Glutamatergic neuron (in vitro differentiated cells): ENCODE results near the gene HDGFL1. TPM values are rescaled to one million over a fixed set of nuclear protein-coding genes. Genes with fewer than 3 reads are reported as not detected.

Experiments used
- DNase-seq: peaks from one replicate; pipeline ENCODE4 v3.0.0; 2022
- H3K27ac Mint-ChIP-seq: one replicate; pipeline ENCODE4 v1.8.0; 2020; ENCODE audit warnings: mild to moderate bottlenecking, mixed read lengths, inconsistent platforms; ENCODE audit not compliant: unreplicated experiment
- H3K27me3 Mint-ChIP-seq: one replicate; pipeline ENCODE4 v1.8.0; 2020; ENCODE audit warnings: mild to moderate bottlenecking, moderate library complexity, mixed read lengths, inconsistent platforms; ENCODE audit not compliant: unreplicated experiment
- H3K36me3 Mint-ChIP-seq: one replicate; pipeline ENCODE4 v1.8.0; 2020; ENCODE audit warnings: mild to moderate bottlenecking, mixed read lengths, inconsistent platforms; ENCODE audit not compliant: unreplicated experiment
- H3K4me1 Mint-ChIP-seq: one replicate; pipeline ENCODE4 v1.8.0; 2020; ENCODE audit warnings: mild to moderate bottlenecking, low read depth, mixed read lengths, inconsistent platforms; ENCODE audit not compliant: unreplicated experiment
- H3K4me3 Mint-ChIP-seq: one replicate; pipeline ENCODE4 v1.8.0; 2020; ENCODE audit warnings: mild to moderate bottlenecking, mixed read lengths, inconsistent platforms; ENCODE audit not compliant: unreplicated experiment
- H3K9me3 Mint-ChIP-seq: one replicate; pipeline ENCODE4 v1.8.0; 2020; ENCODE audit warnings: mild to moderate bottlenecking, moderate library complexity, mixed read lengths, inconsistent platforms; ENCODE audit not compliant: unreplicated experiment
- total RNA-seq: library from RNA; stranded (reverse); fragmentation: NEBNext Ultra II Directional; extraction: Animal tissue kit (Norgen Biotek cat#: 25700); gene quantifications from one replicate; pipeline ENCODE4 v1.2.1, GENCODE V29; 2021; ENCODE audit not compliant: unreplicated experiment
- TF ChIP-seq, protein P1 (sequence below): fragments of 200-600 bp; sonication (generic); IDR thresholded peaks from one replicate; pipeline ENCODE4 v1.5.0; 2021; ENCODE audit not compliant: partially characterized antibody, unreplicated experiment

Gene HDGFL1
- total RNA-seq, 1 donor from 2014 or later: not detected

DNA sequence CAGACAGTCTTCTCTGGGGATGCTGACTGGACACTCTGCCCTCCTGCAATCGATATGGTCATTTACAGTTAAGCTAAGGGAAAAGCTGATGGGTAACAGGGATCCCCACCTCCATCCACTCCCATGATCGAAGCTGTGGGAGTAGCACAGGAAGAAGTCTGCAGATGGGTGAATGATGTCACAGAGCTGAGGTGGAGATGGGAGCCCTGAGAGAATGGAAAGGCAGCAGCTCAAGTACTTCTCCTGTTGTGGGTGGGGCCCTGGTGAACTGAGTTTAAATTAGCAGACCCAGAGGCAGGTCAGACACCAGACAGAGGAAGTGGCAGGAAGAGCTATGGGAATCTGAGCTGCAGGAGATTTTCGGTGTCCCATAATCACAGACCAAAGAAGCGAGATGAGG is 29.0 kb downstream of the HDGFL1 start:
- Mint-ChIP-seq H3K27me3 (no peaks in the 10 kb centered on the region), H3K9me3 (peaks cover 4% of the 10 kb centered on the region), H3K27ac (peak overlapping the region; percentile 86), H3K4me3 (peak overlapping the region; percentile 51), H3K36me3 (peaks cover 8% of the 10 kb centered on the region), H3K4me1 (peaks cover 15% of the 10 kb centered on the region)
- peak; percentile 25 for DNase-seq
- TF ChIP-seq, protein P1, sequence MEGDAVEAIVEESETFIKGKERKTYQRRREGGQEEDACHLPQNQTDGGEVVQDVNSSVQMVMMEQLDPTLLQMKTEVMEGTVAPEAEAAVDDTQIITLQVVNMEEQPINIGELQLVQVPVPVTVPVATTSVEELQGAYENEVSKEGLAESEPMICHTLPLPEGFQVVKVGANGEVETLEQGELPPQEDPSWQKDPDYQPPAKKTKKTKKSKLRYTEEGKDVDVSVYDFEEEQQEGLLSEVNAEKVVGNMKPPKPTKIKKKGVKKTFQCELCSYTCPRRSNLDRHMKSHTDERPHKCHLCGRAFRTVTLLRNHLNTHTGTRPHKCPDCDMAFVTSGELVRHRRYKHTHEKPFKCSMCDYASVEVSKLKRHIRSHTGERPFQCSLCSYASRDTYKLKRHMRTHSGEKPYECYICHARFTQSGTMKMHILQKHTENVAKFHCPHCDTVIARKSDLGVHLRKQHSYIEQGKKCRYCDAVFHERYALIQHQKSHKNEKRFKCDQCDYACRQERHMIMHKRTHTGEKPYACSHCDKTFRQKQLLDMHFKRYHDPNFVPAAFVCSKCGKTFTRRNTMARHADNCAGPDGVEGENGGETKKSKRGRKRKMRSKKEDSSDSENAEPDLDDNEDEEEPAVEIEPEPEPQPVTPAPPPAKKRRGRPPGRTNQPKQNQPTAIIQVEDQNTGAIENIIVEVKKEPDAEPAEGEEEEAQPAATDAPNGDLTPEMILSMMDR: no peak

DNA sequence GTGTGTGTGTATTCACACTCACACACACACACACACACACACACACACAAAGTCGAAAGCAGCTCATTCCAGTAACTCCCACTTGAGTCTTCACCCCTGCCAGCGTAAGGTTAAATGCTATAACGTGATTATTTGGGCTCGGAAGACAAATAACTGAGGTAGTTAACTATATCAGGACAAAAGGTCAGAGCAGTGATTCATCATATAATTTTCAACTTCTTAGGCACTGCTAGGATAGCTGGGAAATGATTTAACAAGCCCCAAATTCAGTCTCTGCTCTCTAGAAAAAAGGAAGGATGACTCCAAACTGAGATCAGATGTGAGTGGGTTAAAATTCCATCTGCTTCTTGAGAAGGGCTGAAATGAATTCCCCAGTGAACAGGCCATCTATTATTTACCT is 30.7 kb downstream of the HDGFL1 start:
- no peak for DNase-seq
- TF ChIP-seq, protein P1: no peak
- Mint-ChIP-seq H3K27ac (peak overlapping the region; percentile 57), H3K27me3 (no peaks in the 10 kb centered on the region), H3K4me3 (no peak overlapping the region), H3K36me3 (peaks cover 8% of the 10 kb centered on the region), H3K9me3 (peaks cover 4% of the 10 kb centered on the region), H3K4me1 (peaks cover 15% of the 10 kb centered on the region)

DNA sequence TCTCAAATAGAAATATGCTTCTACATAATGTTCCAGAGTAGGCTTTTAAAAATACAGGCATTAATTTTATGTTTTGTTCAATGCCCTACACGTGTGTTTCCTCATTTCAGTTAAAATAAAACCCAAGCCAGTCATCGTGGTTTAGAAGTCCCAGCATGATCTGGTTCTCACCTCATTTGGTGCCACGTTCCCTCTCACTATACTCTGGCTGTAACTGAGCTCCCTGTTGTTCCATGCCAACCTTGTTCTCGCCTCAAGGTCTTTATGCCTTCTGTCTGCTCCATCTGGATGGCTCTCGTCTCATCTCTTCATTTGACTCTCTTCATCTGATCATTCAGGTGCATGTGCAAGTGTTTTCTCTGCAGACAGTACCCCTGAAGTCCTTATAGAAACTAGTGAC is 32.6 kb downstream of the HDGFL1 start:
- Mint-ChIP-seq H3K9me3 (peaks cover 4% of the 10 kb centered on the region), H3K4me1 (peaks cover 15% of the 10 kb centered on the region), H3K4me3 (no peak overlapping the region), H3K27ac (no peak overlapping the region), H3K27me3 (no peaks in the 10 kb centered on the region), H3K36me3 (peaks cover 8% of the 10 kb centered on the region)
- TF ChIP-seq, protein P1: no peak
- DNase-seq: no peak

DNA sequence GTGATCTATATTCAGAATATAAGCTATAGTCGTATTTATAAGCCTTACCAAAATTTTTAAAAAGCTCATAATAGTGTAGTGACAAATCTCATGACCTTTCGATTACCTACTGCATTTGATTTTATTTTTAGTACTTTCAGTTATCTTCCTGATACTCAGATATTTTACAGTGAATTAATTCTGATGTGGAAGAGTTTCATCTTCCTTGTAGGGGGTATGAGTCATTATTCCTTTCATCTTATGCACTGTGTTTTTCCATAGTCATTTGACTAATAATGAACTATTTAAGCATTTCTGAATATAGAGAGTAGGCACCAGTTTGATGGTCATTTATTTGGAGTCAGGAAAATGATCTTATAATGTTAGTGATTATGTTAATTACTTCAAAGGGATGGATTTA is 36.4 kb downstream of the HDGFL1 start:
- peaks cover 8% of the 10 kb centered on the region for H3K36me3 Mint-ChIP-seq
- peaks cover 2% of the 10 kb centered on the region for H3K9me3 Mint-ChIP-seq
- H3K27ac Mint-ChIP-seq: no peak overlapping the region
- H3K4me1 Mint-ChIP-seq: no peaks in the 10 kb centered on the region
- no peak overlapping the region for H3K4me3 Mint-ChIP-seq
- no peaks in the 10 kb centered on the region for H3K27me3 Mint-ChIP-seq
- TF ChIP-seq, protein P1: no peak
- DNase-seq: no peak

DNA sequence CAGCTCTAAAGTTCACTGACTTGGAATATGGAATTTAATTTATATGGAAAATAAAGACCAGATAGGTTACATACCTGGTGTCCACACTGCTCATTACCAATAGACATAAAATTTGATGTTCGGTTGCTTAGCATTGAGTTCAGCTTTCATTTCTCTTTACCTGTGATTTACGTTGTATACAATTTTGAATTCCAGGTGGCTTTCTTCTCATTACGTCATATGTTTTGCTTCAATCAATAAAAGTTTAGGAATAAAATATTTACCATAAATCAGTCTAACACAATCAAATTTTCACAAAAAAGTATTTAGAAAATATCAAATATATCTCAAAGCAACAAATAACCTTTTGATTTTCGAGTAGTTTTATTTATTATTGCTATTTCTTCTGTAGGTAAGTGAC is 40.8 kb downstream of the HDGFL1 start:
- H3K36me3 Mint-ChIP-seq: no peaks in the 10 kb centered on the region
- H3K4me1 Mint-ChIP-seq: no peaks in the 10 kb centered on the region
- no peaks in the 10 kb centered on the region for H3K27me3 Mint-ChIP-seq
- no peak for DNase-seq
- TF ChIP-seq, protein P1: no peak
- H3K27ac Mint-ChIP-seq: no peak overlapping the region
- H3K4me3 Mint-ChIP-seq: no peak overlapping the region
- H3K9me3 Mint-ChIP-seq: no peaks in the 10 kb centered on the region
